Anterior cingulate cortex (tissue), 58 donors: Measurements from ENCODE around the gene NCF2.

Source experiments
- DNase-seq, 58 donors: peaks; one replicate each; lab custom pipeline; 2025; lab: John Stamatoyannopoulos, UW

The NCF2 gene

DNA sequence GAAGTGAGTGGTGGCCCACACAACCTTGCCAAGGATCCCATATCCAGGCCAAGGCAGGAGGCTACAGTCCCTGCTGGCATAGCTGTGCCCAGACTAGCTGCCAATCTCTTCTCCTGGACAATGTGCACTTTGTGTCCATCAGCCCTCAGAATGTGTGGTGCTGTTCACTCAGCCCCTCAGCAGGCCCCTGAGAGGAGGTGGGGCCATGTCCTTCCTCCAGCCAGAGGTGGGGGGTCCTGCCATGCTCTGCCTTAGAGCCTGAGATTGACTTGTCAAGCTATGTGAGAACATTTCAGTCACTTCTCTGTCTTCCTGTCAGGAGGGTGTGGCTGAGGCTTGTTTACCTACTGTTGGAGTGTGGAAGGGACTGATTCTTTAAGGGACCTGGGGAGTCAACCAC, 1.4 kb downstream of the NCF2 start:
- DNase-seq = peak in 26 of 58 donors; percentile 10 to 71 (median 36)

DNA sequence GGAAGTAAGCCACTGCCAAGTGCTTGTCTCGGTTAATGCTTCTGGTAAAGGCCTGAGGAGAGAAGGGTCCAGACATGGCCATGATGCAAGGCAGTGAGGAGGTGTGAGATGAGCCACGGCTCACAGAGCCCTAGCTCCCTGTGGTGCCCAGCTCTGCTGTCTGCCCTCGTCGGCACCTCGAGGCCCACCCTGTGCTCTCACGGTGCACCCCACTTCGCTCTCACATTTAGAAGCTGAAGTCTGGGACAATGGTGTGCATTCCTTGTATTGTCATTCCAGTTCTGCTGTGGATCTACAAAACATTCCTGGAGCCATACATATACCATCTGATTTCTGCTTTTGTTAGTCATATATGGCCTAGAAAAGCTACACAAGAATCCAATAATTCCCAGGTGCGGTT, 3.3 kb downstream of the NCF2 start:
- no peak for DNase-seq

DNA sequence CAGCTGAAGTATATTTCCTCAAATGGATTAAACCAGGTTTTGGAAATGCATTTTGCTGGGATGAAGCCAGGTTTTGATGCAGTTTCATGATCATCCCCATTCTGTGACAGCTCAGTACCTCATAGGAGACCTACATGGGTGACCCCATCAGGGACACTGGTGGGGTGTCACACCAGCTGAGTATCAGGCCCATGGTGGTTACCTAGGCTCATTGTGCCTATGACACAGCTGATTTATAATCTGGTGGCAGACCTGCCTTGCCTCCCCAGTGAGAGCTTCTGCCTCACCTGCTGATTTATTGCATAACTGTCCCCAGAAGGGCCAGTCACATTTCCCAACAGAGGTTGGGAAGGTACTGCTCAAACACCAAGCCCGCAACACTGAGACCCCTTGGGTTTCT, 3.8 kb downstream of the NCF2 start:
- no peak for DNase-seq

DNA sequence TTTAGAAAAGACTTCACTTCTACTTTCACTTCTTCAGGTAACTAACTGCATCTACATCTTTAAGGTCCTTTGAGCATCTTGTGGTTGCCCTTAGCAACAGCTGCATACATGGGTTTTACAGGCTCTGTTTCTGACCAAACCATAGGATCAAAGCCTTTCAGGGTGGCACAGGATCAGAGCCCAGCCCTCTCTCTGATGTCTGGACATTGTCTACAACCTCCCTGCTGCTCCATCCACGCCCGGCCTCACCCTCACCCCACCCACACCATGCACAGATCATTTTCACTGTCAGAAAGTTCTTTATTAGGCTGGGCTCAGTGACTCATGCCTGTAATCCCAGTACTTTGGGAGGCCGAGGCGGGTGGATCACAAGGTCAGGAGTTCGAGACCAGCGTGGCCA, 5.2 kb downstream of the NCF2 start:
- no peak for DNase-seq

DNA sequence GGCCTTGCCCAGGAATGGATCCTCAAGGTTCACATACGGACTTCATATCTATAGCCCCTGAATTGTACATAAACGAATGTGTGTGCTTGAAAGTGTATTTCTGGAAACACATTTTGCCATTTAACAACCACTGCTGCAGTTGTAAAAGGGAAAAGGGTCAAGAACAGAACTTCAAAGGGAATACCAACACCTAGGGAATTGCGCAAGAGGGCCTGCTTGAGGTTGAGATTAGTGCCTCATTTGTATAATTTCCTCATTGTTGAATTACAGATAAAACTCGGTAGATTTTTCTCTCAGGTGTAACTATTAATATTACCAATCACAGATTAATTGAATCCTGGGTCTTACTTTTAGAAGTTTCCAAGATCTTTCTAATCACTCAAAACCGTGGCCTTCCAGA, 6.1 kb downstream of the NCF2 start:
- no peak for DNase-seq

DNA sequence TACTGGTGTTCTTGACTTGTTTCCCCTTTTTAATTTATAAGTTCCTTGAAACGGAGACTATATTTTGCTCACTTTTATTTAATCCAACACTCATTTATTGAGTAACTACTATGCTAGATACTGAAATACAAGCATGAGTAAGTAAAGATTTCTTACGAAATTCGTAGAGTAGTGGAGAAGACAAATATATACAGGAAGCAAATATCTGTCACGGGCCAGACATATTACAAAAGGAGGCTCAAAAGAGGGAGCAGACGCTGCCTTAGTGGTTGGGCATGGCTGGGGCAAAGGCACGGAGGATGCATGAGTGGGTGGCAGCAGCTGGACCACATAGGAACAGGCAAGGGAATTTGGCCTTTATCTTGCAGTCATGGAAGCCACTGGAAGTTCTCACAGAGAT, 6.8 kb downstream of the NCF2 start:
- no peak for DNase-seq

DNA sequence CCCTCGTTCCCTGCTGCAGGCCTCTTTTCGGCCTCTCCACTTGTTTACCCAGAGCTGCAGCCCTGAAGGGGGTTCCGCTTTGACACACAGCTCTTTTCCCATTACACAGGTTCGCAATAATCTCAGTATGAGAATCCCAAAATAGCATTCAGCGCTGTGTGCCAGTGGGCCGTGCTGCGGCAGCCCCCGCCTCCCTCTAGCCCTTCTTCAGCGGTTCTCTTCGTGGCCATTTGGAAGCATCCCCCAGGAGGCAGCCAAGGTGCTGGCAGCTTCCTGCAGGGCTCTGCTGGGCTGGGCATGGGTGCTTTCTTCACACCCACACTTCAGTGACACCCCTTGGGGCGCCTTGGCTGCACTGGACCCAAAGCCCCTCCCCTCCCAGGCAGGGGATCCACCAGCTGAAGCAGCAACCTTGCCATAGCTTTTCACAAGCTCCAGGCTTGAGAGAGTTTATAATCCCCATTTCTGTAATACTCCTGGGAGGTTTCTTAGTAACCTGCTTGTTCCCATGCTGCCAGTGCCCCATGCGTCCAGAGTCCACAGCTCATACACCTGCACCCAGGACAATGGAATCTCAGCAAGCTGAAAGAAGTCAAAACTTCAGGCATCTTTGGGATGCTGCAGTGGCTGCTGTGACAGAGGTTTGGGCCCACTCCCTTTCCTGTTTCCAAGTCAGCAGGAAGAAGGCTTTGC, 8.1 kb downstream of the NCF2 start:
- DNase-seq = no peak

DNA sequence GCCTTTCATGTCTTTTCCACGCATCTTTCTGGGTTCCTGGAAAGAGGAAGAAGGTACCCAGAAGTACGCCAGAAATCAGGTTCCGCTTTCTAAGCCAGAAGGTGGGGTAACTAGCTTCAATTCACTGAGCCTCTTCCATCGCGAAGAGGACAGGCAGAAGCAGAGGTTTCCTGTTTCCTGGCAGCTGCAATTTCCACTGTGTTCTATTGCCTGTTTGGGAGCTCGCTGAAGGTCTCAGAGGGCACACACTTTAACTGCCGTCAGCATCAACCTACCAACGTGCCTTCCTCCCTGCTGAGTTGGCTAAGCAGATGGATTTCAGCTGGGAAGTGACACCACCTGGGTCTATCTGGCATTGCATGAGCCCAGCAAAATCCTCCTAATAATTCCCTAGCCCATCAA, 10.0 kb downstream of the NCF2 start:
- peak in 3 of 58 donors; percentile 7 to 38 (median 18) for DNase-seq

DNA sequence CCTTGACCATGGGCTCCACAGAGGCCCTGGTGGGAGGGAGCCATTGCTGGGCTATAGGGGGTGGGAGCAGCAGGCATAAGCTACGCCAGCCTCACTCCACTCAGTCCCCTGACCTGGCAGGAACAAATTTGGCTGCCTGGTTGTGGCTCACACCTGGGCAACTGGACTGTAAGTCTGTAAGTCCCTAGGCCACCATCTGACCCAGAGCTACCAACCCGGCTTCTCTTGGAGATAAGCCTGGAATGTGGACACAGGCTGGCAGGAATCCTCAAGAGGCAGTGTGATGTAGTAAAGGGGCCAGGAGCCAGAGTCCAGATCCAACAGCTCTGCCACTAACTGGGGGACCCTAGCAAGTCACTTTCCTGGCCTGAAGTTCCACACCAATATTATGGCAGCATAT, 11.4 kb downstream of the NCF2 start:
- no peak for DNase-seq

DNA sequence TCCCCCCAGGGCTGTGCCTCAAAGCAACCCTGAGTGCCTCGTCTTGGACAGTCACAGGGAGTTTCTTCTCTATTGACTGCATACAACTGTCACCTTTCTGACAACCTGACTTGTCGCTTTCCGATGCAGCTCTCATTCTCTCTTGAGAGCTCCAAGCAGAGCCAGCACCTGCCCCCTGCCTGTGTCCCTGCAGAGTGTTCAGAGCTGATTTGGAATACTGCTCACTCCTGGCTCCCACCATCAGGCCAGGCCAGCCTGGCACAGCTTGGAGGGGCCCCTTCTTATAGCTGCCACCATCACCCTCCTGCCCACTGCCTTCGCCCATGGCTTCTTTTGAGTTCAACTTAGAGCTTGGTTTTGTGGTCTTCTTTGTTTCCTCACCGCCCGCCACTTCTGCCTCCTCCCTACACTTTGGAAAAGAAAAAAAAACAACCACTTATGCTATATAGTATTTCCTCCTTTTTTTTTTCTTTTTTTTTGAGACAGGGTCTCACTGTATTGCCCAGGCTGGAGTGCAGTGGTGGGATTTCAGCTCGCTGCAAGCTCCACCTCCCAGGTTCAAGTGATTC, 12.3 kb downstream of the NCF2 start:
- DNase-seq = no peak

DNA sequence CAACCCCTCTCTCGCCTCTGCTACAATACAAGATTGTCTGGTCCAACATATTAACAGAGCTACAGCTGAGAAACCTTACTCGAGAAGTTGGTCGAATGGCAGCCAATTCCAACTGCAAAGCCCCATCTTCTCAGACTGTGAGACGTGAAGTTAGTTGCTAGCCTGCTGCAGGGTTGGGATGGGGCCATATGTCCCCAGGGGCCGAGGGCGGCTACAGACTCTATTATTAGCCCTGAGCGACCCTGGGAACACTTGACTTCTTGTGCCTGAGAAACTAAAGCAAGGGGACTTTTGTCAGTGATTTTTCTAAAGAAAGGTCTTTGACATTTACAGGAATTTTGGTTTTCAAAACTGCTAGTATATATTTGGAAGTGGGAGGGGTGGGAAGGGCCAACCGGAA, 13.7 kb downstream of the NCF2 start:
- no peak for DNase-seq

DNA sequence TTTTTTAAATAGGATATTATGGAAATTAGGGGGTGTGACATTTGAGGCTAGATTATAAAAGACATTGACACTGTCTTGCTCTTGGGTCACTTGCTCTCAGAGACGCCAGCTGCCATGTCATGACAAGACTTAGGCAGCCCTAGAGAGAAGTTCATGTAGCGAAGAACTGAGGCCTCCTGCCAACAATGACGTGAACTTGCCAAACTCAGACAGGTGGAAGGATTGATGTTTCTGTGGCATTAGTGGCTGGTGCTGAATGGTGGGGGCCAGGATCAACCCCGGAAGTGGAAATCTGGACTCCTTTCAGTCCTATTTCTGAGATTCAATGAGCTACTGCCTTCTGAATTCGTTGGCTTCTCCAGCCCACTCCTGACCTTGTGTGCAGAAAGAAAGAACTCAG, 14.7 kb downstream of the NCF2 start:
- DNase-seq = no peak

DNA sequence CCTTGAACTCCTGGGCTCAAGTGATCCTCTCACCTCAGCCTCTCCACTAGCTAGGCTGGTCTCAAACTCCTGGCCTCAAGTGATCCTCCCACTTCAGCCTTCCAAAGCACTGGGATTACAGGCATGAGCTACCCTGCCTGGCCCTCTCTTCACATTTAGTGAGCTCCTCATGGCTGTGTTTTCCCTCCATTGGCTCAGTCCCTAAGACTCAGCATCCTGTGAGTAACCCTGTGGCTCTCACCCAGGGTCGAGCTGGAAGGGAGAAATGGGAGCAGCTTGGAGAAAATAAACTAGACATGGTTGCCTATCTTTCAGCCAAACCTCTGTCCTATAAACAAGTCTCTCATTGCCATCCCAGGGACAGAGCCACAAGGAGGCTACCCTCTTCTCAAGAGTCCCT, 17.5 kb downstream of the NCF2 start:
- no peak for DNase-seq

DNA sequence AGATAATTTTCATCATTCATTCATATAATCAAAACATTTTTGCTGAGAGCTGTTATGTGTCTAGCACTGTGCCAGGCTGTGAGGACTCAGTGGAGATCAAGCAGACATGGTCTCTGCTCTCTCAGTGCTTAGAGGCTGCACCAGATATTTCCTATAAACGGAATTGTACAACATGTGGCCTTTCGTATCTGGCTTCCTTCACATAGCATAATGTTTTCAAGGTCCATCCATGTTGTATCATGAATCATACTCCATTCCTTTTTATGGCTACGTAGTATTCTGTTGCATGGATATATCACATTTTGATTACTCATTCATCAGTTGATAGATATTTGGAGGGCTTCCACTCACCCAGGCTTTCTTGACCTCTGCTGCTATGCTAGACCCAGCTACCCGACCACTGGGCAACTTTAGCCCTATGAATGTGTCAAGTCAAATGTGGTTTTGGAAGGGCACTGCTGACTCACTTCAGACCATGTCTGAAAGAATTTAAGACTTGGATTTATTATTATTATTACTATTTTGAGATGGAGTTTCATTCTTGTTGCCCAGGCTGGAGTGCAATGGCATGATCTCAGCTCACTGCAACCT, 18.5 kb downstream of the NCF2 start:
- no peak for DNase-seq

DNA sequence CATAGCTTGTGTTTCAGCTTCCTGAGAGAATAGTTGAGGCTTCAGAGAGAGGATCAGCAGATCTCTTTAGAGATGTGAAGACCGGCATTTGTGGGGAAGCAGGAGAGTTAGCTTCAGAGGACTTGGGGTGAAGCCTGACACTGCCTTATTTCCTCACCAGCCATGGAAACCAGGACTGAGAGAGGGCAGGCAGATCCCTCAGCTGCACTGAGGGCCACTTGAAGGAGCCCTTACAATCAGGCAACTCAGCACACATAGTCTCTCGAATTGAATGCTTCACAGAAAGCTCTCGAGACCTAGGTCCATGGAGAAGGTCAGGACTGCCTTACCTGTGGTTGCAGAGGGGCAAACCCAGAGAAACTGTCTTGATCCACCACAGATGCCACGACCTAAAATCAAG, 19.8 kb downstream of the NCF2 start:
- DNase-seq = no peak

DNA sequence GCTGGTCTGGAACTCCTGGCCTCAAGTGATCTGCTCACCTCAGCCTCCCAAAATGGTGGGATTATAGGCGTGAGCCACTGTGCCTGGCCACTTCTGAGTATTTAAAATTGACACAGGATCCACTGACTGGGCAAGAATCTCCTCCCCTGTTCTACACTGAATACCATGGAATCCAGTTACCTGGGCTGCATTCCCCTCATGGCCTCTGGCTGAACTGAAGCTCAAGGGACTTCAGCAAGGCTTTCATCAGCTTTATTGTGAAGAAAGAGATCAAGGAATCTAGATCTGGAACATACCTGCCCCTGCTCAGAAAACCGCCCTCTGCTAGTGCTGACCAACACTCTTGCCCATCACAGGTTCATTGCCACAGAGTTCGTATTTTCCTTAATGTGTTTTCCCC, 20.5 kb downstream of the NCF2 start:
- DNase-seq = no peak

DNA sequence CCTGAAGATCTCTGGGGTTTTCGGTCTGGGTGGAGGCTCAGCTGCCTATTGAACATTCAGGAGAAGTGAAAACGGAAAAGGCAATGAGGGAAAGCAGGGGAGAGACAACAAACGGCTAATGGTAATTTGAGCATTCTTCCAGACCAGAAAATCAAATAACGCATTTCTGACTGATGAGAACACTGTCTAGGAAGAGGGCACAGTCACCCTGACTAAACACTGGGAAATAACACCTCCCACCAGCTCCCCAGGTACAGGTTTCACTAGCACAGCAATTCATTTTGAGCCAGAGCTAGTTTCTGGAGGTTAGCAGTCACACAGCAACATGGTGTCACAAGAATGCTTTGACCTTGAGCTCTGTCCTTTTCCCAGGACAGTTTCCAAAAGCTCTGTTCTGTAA, 21.1 kb downstream of the NCF2 start:
- DNase-seq = no peak

DNA sequence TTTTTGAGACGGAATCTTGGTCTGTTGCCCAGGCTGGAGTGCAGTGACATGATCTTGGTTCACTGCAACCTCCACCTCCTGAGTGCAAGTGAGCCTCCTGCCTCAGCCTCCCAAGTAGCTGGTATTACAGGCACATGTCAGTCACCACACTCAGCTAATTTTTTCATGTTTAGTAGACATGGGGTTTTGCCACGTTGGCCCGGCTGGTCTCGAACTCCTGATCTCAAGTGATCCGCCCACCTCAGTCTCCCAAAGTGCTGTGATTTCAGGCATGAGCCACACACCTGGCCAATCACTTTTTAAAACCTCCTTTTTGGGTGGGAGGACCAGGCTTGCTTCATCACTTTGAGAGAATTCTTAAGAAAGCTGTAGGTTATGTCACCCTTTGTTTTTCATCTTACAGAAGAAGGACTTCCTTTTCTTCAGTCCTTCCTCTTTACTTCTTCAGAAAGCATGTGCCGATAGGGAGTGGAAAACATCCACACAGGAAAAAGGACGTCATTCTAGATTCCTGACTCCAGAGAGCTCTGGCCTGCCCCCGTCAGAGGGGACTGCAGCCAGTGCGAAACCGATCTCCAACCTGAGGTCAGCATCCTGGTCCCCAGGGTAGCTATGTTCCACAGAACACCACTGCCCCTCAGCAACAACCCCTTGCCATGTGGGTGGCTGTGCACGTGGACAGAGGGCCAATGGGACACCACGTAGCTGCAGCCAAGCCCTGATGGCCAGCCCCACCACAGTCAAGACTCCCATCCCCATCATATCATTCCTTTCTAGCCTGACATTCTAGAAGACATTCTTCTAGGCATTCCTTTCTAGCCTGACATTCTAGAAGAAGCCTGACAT, 21.9 kb downstream of the NCF2 start:
- no peak for DNase-seq

DNA sequence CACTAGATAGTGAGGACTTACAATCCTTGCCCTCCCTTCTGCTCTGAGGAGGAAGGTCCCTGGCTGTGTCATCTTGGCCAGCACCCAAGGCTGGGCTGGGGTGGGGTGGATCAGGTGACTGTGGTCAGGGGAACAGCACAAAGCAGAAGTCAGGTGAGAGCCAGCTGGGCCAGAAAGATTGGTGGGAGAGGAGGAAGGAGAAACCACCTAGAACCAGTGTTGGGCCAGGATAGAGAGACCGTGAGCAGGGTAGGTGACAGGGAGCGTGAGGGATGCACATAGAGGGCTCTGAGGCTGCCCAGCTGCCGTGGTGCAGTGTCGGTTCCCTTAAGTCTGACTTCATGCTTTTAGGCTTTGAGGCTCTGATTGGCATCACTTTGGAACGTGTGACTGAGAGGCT, 22.7 kb downstream of the NCF2 start:
- peak in 2 of 58 donors; percentile 4 to 22 for DNase-seq

DNA sequence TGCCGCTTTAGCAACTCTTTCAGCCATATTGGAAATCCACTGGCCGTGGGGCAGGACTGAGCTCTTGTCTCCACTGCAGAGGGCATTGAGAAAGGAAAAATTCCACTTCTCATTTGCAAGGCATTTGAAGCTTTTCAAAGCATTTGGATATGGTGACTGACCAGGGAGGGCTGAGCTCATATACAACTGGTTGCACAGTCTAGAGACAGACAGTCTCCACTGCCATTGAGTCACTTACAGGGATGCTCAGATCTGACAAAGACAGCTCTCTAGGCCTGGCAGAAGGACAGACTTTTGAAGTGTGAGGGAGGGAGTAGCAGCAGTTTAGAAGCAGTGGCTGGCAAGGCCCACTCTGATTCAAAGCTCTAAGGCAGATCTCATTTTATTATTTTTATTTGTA, 24.2 kb downstream of the NCF2 start:
- no peak for DNase-seq

DNA sequence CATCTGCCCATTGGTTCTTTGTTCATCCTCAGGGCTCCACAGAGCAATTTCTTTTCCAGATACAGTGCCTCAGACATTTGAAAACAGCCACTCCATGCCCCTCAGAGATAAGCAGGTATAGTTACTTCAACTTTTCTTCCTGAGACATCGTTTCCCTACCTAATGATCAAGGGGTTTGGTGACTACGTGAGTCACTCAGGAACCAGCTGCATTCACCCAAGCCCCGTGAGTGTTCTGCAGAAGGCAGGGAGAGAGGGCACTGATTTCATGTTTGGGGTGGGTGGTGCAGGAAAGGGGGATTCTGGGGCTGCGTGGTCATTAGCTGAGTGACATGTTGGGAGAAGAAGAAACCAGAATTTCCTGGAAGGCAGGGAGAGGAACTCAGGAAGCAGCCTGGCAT, 25.0 kb downstream of the NCF2 start:
- no peak for DNase-seq

DNA sequence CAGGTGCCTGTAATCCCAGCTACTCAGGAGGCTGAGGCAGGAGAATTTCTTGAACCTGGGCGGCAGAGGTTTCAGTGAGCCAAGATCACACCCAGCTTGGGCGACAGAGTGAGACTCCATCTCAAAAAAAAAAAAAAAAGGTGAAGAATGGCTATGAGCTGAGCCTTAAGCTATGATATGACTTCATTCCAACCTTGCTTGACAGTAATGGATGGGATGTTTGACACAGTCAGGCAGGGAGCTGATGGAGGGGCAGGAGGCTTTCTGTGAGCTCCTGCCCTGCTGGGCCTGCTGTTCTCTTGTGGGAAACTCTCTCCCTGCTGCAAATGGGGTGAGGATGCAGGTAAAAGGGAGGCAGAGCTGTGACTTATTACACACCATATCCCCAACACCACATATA, 27.6 kb downstream of the NCF2 start:
- DNase-seq = no peak
